ENCODE measurements around the gene NAA25. TPM values are rescaled to one million over a fixed set of nuclear protein-coding genes. Genes with fewer than 3 reads are reported as not detected.

Gene NAA25
- total RNA-seq, 1 donor, result 28.0 TPM

GRCh38 chr12:112091563-112091962 lies 17.0 kb downstream of the NAA25 start:
- no peak for TF ChIP-seq CTCF (IDR thresholded peaks at IDR 0.05; ENCODE audit: insufficient read depth, low read length)
- H3K4me3 ChIP-seq (ENCODE audit: low read depth, low read length), result no peak overlapping the region
- DNase-seq (ENCODE audit: low read depth), result no peak

- H3K4me3 ChIP-seq (ENCODE audit: low read depth, low read length), result no peak overlapping the region
- no peak for DNase-seq (ENCODE audit: low read depth)
These were observed 20.7 kb downstream of the NAA25 start for GRCh38 chr12:112087851-112088250.

GRCh38 chr12:112087055-112087850 lies 21.3 kb downstream of the NAA25 start:
- no peak overlapping the region for H3K4me3 ChIP-seq (ENCODE audit: low read depth, low read length)
- no peak for DNase-seq (ENCODE audit: low read depth)
- peak; percentile 39 for TF ChIP-seq CTCF (IDR thresholded peaks at IDR 0.05; ENCODE audit: insufficient read depth, low read length)

More at GRCh38 chr12:112087851-112088250, 20.7 kb downstream of the NAA25 start:
- TF ChIP-seq CTCF (IDR thresholded peaks at IDR 0.05; ENCODE audit: insufficient read depth, low read length), result no peak

GRCh38 chr12:112066566-112066965 lies 42.0 kb downstream of the NAA25 start:
- no peak for DNase-seq (ENCODE audit: low read depth)

GRCh38 chr12:112063273-112063672 lies 45.3 kb downstream of the NAA25 start:
- H3K4me3 ChIP-seq (ENCODE audit: low read depth, low read length), result no peak overlapping the region
- no peak for TF ChIP-seq CTCF (IDR thresholded peaks at IDR 0.05; ENCODE audit: insufficient read depth, low read length)
- no peak for DNase-seq (ENCODE audit: low read depth)

More at GRCh38 chr12:112066566-112066965, 42.0 kb downstream of the NAA25 start:
- no peak overlapping the region for H3K4me3 ChIP-seq (ENCODE audit: low read depth, low read length)
- TF ChIP-seq CTCF (IDR thresholded peaks at IDR 0.05; ENCODE audit: insufficient read depth, low read length), result no peak

GRCh38 chr12:112061137-112061536 lies 47.4 kb downstream of the NAA25 start:
- no peak for TF ChIP-seq CTCF (IDR thresholded peaks at IDR 0.05; ENCODE audit: insufficient read depth, low read length)
- DNase-seq (ENCODE audit: low read depth), result no peak

More at GRCh38 chr12:112061137-112061536, 47.4 kb downstream of the NAA25 start:
- H3K4me3 ChIP-seq (ENCODE audit: low read depth, low read length), result no peak overlapping the region

Data from fibroblast of the aortic adventitia (primary cell).